D721Med (cell line): ENCODE measurements around the gene SLC12A1.

ENCODE experiments used
- DNase-seq: peaks from one replicate; pipeline ENCODE4 v3.0.0; 2011; ENCODE audit warnings: low spot score; ENCODE audit not compliant: insufficient read length
- FAIRE-seq: peaks from 2 replicates; lab custom pipeline; 2011; peaks lifted over from hg19 to GRCh38; lab: Jason Lieb, UNC
- CTCF ChIP-seq: IDR thresholded peaks from 2 replicates; pipeline ENCODE4 v1.5.1; 2012; ENCODE audit warnings: mild to moderate bottlenecking, control low read depth; ENCODE audit not compliant: insufficient read depth; ENCODE audit errors: missing control alignments

The SLC12A1 gene

DNA sequence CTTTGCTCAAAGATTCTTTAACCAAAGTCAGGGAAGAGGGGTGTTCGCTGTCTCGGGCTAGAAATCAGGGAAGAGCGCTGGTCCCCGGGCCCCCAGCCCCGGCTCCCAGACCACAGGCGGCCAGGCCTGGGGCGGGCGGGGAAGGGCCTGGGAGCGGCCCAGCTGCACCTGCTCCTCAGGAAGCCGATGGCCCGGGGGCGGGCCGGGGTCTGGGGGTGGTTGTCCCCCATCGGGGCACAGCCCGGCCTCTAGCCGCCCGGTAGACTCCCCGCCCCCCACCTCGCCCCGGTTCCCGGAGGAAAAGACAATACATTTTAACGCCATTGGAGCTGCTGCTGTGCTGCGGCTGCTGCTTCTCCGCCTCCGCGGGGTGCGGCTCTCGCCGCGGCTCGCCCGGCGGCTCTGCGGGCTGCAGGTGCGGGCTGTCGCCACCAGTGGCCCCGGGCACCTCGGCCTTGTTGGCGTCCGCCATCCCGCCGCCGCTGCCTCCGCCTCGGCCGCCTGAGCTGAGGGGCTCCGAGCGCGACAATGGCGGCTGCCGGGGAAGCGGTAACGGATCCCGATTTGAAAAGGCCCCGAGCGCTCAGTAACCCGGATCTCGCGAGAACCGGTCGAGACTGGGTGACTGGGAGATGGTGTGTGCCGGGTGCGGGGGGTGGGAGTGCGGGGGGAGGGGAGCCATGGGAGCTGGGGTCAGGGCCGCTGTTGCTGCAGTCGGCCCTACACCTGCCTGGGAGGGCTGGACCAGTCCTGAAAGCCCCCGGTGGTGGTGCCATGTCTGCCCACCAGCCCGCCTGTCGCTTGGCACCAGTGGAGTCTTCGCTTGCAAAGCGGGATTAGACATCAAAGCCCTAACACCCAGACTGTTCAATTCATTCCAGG is 28.1 kb upstream of the SLC12A1 start, which contains the start of gene MYEF2:
Gene MYEF2 (minus strand): TSS at position 530 of the 882 bp plus-strand sequence. CDS start 58 bp downstream, at position 472.
- TF ChIP-seq CTCF: no peak
- peak; percentile 45 for DNase-seq
- no peak for FAIRE-seq

DNA sequence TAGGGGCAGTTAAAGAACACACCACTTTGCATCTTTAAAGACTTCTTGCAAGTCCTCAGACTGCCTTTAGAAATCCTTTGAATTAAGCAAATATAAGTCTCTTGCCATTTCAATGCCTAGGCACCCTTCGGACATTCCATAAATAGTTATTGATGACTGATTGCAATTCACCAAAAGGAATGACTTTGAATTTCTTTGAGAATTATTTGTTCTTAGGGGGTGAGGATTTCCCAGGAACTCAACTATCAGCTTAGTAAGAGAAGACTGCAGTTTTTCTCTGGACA is 27.5 kb upstream of the SLC12A1 start:
- TF ChIP-seq CTCF: no peak
- no peak for DNase-seq
- FAIRE-seq: no peak

DNA sequence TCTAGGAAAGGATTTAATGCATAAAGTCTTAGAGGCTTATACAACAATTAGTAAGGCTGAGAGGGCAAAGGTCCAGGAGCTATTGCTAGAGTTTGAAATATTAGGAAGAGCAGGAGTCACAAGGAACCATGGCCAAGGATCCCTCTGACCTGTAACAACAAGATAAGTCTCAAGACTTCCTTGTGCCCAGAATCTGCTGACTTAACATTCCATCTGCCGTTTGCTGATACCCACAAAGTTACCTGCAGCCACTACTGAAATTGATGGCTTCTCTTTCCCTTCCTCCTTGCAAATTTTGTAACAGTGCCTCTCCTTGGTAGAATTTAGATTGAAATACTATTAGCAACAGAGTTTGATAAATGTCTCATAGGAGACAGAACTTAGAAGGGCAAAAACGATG is 23.4 kb upstream of the SLC12A1 start:
- no peak for TF ChIP-seq CTCF
- DNase-seq (no peak), FAIRE-seq (no peak)

DNA sequence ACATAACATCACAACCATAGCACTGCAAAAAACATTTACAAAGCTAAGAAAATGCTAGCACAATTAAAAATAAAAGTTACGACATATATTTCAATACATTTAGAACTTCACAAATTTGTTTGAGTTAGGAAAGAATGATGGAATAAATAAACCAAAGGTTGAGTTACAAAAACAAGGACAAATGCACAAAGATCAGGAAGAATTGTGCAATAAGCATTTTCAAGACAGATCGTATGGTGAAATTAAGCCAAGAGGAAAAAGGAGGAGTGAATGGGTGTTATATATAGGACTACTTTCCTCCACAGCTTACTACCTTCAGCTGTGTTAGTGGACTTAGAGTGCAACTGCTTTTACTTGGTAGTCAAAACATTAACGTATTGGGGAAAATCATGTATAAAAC is 20.6 kb upstream of the SLC12A1 start:
- FAIRE-seq (peak; percentile 6), DNase-seq (no peak)
- TF ChIP-seq CTCF: no peak

- no peak for DNase-seq
- peak; percentile 74 for FAIRE-seq
- no peak for TF ChIP-seq CTCF
Measured at GRCh38 chr15:48186271-48186670, 19.8 kb upstream of the SLC12A1 start.

GRCh38 chr15:48190932-48191573 is 15.0 kb upstream of the SLC12A1 start:
- FAIRE-seq (no peak), DNase-seq (no peak)
- no peak for TF ChIP-seq CTCF

DNA sequence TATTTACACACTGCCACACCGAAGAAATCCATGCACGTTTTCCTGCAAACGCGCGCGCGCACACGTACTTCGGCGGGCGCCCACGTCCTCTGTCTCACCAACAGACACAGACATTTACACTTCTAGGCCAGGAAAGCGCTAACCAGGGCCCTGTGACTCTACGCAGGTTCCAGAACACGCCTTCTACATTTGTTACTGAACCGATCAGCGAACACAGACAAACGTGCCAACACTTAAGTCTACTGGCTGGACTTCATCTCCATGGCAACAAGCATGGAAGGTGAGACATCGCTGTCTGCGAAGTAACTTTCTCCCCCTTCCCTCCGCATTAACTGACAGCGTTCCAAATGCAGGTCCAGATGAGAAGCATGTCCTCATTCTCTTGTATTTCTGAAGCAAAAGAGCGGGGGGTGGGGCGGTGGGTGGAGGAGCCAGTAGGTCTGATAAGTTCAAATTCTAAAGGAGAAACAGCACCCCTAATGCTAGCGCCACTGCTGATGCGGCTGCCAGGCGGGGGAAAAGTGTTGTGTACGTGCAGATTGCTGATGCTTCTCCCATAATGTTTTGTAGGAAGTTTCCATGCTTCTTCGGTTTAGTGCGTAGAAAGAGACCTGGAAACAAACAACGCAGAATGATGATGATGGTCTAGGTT is 14.4 kb upstream of the SLC12A1 start, which contains the start of gene CTXN2:
Gene CTXN2 (plus strand): TSS at position 92 of the 652 bp plus-strand sequence. CDS start 9,636 bp downstream, outside the sequence.
- no peak for FAIRE-seq
- TF ChIP-seq CTCF: no peak
- DNase-seq: no peak
